GM06990 (cell line): ENCODE results near the gene KRT32.
"Not testable (repeated sequence)": the region's sequence is repeated elsewhere in the genome, so short reads cannot be mapped to it uniquely, and the experiment has no call there.

Experiments used
- DNase-seq: peaks from one replicate; pipeline ENCODE4 v3.0.0-alpha.2; 2011; ENCODE audit not compliant: insufficient read length; ENCODE audit errors: extremely low read depth
- H3K27me3 ChIP-seq: replicated peaks from 2 replicates; pipeline ENCODE4 v1.6.0; 2011; ENCODE audit warnings: low read length; ENCODE audit not compliant: control insufficient read depth, insufficient read depth
- H3K36me3 ChIP-seq: 2 replicates; pipeline ENCODE4 v1.5.1; 2011; ENCODE audit warnings: low read length; ENCODE audit not compliant: control insufficient read depth, insufficient read depth
- H3K4me3 ChIP-seq: replicated peaks from 2 replicates; pipeline ENCODE4 v1.5.1; 2011; ENCODE audit warnings: low read depth, mild to moderate bottlenecking, control low read depth, low read length
- TF ChIP-seq, protein P1 (sequence below): IDR thresholded peaks from 2 replicates; pipeline ENCODE4 v1.5.1; 2011; ENCODE audit warnings: low read length, control low read depth, mild to moderate bottlenecking, inconsistent platforms; ENCODE audit not compliant: insufficient read depth, poor library complexity, severe bottlenecking

The KRT32 gene

DNA sequence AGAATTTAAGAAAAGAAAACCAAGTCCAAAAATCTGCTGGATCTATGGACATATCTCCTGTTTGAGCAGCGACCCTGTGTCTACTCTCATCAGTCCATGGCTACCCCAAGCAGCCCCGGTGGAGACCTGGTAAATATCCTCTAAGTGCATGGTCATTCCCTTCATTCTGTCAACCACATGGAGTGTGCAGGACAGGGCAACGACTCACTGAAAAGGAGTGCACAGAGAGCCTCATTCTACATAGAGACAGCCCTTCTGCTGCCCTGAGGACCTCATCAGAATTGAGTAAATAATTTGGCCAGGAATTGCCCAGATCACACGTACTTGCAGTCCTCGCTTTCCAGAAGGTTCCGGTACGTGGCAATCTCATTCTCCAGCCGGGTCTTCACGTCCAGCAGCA is 29.4 kb downstream of the KRT32 start:
- H3K4me3 ChIP-seq: no peak overlapping the region
- no peaks in the 10 kb centered on the region for H3K36me3 ChIP-seq
- H3K27me3 ChIP-seq: peaks cover 2% of the 10 kb centered on the region
- DNase-seq: no peak
- TF ChIP-seq, protein P1, sequence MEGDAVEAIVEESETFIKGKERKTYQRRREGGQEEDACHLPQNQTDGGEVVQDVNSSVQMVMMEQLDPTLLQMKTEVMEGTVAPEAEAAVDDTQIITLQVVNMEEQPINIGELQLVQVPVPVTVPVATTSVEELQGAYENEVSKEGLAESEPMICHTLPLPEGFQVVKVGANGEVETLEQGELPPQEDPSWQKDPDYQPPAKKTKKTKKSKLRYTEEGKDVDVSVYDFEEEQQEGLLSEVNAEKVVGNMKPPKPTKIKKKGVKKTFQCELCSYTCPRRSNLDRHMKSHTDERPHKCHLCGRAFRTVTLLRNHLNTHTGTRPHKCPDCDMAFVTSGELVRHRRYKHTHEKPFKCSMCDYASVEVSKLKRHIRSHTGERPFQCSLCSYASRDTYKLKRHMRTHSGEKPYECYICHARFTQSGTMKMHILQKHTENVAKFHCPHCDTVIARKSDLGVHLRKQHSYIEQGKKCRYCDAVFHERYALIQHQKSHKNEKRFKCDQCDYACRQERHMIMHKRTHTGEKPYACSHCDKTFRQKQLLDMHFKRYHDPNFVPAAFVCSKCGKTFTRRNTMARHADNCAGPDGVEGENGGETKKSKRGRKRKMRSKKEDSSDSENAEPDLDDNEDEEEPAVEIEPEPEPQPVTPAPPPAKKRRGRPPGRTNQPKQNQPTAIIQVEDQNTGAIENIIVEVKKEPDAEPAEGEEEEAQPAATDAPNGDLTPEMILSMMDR: no peak

DNA sequence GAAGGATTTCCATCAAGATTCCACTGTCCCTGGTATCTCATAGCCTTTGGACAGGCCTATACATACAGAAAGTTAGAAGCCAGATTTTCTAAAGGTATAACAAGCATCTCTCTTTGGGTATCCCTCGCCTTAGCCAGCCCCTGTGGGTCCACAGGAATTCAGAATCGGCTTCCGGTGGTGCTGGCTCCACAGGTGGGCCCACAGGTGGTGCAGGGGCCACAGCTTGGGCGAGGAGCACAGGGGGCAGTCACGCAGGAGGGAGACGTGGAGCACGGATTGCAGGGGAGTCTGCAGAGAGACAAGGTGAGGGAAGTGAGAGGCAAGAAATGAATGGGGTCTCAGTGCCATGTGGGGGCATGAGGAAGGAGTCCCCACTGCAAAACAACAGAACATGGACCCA is 29.9 kb downstream of the KRT32 start:
- DNase-seq: no peak
- H3K27me3 ChIP-seq: peaks cover 2% of the 10 kb centered on the region
- no peak overlapping the region for H3K4me3 ChIP-seq
- H3K36me3 ChIP-seq: no peaks in the 10 kb centered on the region
- TF ChIP-seq, protein P1: no peak

DNA sequence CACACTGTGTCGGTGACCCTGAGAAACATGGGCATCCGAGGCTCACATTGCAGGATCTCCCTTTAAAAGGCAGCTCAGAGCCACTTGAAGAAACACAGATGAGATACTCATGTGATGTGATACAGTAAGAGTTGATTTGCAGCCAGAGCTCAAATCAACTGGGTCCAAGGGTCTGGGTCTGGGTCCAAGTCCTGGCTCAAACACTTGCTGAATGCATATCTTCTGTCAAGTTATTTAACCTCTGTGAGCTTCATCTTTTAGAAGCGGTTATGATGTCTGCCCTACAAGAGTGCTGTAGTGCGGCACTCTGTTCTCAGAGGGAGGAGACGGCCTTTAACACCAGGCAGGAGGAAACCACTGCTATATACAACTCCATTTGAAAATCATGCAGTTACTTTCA is 32.8 kb downstream of the KRT32 start:
- no peak for DNase-seq
- H3K27me3 ChIP-seq: peaks cover 2% of the 10 kb centered on the region
- H3K36me3 ChIP-seq: no peaks in the 10 kb centered on the region
- TF ChIP-seq, protein P1: no peak
- H3K4me3 ChIP-seq: no peak overlapping the region

DNA sequence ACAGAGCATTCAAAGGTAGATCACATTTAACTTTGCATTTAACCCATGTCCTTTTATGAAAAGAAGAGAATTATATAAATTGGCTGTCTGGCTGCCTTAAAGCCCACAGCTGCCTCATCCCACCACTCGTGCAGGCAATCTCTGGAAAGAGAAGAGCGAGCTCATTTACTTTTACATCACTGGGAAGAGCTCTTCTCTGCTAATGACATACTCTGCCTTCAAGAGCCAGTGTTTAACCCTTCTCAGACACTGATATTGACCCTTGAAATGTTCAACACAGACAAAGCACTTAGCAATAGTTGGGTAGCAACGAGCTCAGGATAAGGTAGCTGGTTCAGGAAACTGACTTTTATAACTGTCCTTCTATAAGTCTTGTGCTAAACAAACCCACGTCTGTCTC is 33.2 kb downstream of the KRT32 start:
- Histone ChIP-seq H3K27me3 (peaks cover 2% of the 10 kb centered on the region), H3K4me3 (no peak overlapping the region), H3K36me3 (no peaks in the 10 kb centered on the region)
- TF ChIP-seq, protein P1: no peak
- no peak for DNase-seq

DNA sequence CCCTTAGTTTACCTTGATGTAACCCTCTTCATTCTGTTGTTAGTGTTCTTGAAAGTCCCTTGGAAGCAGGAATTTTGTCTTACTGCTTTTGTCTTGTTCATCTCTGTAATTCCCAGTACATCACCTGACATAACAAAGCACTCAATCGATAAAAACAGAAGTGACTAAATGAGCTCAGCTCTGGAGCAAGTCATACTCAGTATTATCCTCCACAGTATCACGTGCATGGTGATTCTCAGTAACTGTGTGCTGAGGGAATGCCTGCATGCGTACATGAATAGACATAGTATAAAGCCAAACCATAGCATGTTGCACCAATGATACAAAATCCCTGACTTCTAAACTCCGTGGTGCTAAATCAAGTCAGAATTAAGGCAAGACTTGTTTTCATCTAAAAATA is 33.6 kb downstream of the KRT32 start:
- no peak for DNase-seq
- TF ChIP-seq, protein P1: no peak
- H3K27me3 ChIP-seq: peaks cover 2% of the 10 kb centered on the region
- no peak overlapping the region for H3K4me3 ChIP-seq
- H3K36me3 ChIP-seq: no peaks in the 10 kb centered on the region

DNA sequence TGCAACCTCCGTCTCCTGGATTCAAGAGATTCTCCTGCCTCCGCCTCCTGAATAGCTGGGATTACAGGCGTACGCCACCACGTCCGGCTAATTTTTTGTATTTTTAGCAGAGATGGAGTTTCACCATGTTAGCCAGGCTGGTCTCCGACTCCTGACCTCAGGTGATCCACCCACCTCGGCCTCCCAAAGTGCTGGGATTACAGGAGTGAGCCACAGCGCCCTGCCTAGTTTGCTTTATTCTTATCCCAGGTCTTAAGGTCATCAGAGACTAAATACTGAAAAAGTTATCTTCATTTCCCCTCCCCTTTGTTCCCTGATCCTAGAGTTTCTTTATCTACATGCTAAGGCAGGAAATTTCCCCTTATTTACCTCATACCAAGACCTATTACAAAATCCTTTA is 36.8 kb downstream of the KRT32 start:
- H3K36me3 ChIP-seq, H3K4me3 ChIP-seq, DNase-seq, H3K27me3 ChIP-seq: not testable (repeated sequence)
